Hepatocyte (in vitro differentiated cells): Measurements from ENCODE around the gene ROBO1. TPM values are rescaled to one million over a fixed set of nuclear protein-coding genes. Genes with fewer than 3 reads are reported as not detected.

Experiments
- DNase-seq: peaks from one replicate; pipeline ENCODE4 v3.0.0-alpha.2; 2016; ENCODE audit warnings: low spot score
- H2AFZ ChIP-seq: fragments of 200-600 bp; sonication (generic); 2 replicates; pipeline ENCODE4 v1.6.0; 2016; ENCODE audit warnings: antibody characterized with exemption, mild to moderate bottlenecking
- H3K27ac ChIP-seq: fragments of 200-600 bp; sonication (generic); 2 replicates; pipeline ENCODE4 v1.5.1; 2016; ENCODE audit warnings: mild to moderate bottlenecking
- H3K27me3 ChIP-seq: fragments of 200-600 bp; sonication (generic); 2 replicates; pipeline ENCODE4 v1.6.1; 2016
- H3K36me3 ChIP-seq: fragments of 200-600 bp; sonication (generic); replicated peaks from 2 replicates; pipeline ENCODE4 v1.5.1; 2016; ENCODE audit warnings: low read depth; ENCODE audit not compliant: insufficient read depth
- H3K4me1 ChIP-seq: fragments of 200-600 bp; sonication (generic); 2 replicates; pipeline ENCODE4 v1.5.1; 2016; ENCODE audit warnings: mild to moderate bottlenecking, moderate library complexity; ENCODE audit not compliant: insufficient read depth
- H3K4me2 ChIP-seq: fragments of 200-600 bp; sonication (generic); 2 replicates; pipeline ENCODE4 v1.6.0; 2016
- H3K4me3 ChIP-seq: fragments of 200-600 bp; sonication (generic); 2 replicates; pipeline ENCODE4 v1.5.1; 2016; ENCODE audit warnings: mild to moderate bottlenecking
- H3K79me2 ChIP-seq: fragments of 200-600 bp; sonication (generic); 2 replicates; pipeline ENCODE4 v1.6.0; 2017; ENCODE audit warnings: mild to moderate bottlenecking
- H3K9me2 ChIP-seq: fragments of 200-600 bp; sonication (generic); replicated peaks from 2 replicates; pipeline ENCODE4 v1.6.0; 2017; ENCODE audit warnings: mild to moderate bottlenecking; ENCODE audit not compliant: insufficient read depth
- H3K9me3 ChIP-seq: fragments of 200-600 bp; sonication (generic); 2 replicates; pipeline ENCODE4 v1.5.1; 2016; ENCODE audit warnings: low read depth, mild to moderate bottlenecking
- H4K20me1 ChIP-seq: fragments of 200-600 bp; sonication (generic); 2 replicates; pipeline ENCODE4 v1.6.0; 2016; ENCODE audit warnings: mild to moderate bottlenecking; ENCODE audit not compliant: insufficient read depth, poor library complexity, severe bottlenecking
- CTCF ChIP-seq: fragments of 200-600 bp; sonication (generic); IDR thresholded peaks from 2 replicates; pipeline ENCODE4 v1.5.1; 2016; ENCODE audit warnings: antibody characterized with exemption, mild to moderate bottlenecking; ENCODE audit not compliant: poor library complexity
- EZH2 ChIP-seq: fragments of 200-600 bp; sonication (generic); IDR thresholded peaks from 2 replicates; pipeline ENCODE4 v1.6.1; 2016; ENCODE audit warnings: antibody characterized with exemption, mild to moderate bottlenecking, borderline replicate concordance
- EZH2phosphoT487 ChIP-seq: fragments of 200-600 bp; sonication (generic); IDR thresholded peaks from one replicate; pipeline ENCODE4 v1.6.1; 2018; ENCODE audit warnings: antibody characterized with exemption, mild to moderate bottlenecking, low read depth, moderate library complexity; ENCODE audit not compliant: unreplicated experiment, severe bottlenecking
- WGBS: methylation state at CpG from one replicate; pipeline ENCODE4 v1.1.6; 2016; ENCODE audit warnings: low lambda C conversion rate; ENCODE audit errors: missing lambda C conversion rate; 5-methylcytosine and 5-hydroxymethylcytosine counted together
- polyA plus RNA-seq: library from polyadenylated mRNA; unstranded; fragments of >200 nt; fragmentation: Nextera tagmentation; extraction: Ambion mirVana; gene quantifications from 2 replicates; pipeline ENCODE4 v1.2.1, GENCODE V29; 2016
- total RNA-seq: library from RNA; depleted of rRNA; stranded (reverse); fragments of >200 nt; gene quantifications from 2 replicates; pipeline ENCODE4 v1.2.3, GENCODE V29; 2014

ROBO1 gene
- total and polyA plus RNA-seq, 2 experiments from 2014 or later = 13.6 to 44.3 TPM

GRCh38 chr3:79047581-79047980, 720.2 kb downstream of the ROBO1 start:
- no peaks in the 10 kb centered on the region for H3K4me1 ChIP-seq
- H3K9me3 ChIP-seq = no peaks in the 10 kb centered on the region
- H3K4me2 ChIP-seq = no peak overlapping the region
- no peak for DNase-seq
- H3K27ac ChIP-seq = no peak overlapping the region
- no peaks in the 10 kb centered on the region for H3K9me2 ChIP-seq
- no peaks in the 10 kb centered on the region for H3K27me3 ChIP-seq
- no peaks in the 10 kb centered on the region for H4K20me1 ChIP-seq
- no peak overlapping the region for H3K4me3 ChIP-seq
- no peak for TF ChIP-seq EZH2
- H3K79me2 ChIP-seq = no peaks in the 10 kb centered on the region
- H2AFZ ChIP-seq = no peak overlapping the region
- no peaks in the 10 kb centered on the region for H3K36me3 ChIP-seq
- 86% methylated on average over 4 of the region's 4 CpGs for WGBS

- Histone ChIP-seq H3K4me1 (no peaks in the 10 kb centered on the region), H3K27me3 (no peaks in the 10 kb centered on the region), H3K9me2 (no peaks in the 10 kb centered on the region), H3K4me2 (no peak overlapping the region), H3K4me3 (no peak overlapping the region), H3K27ac (no peak overlapping the region), H2AFZ (no peak overlapping the region), H3K79me2 (no peaks in the 10 kb centered on the region), H3K36me3 (no peaks in the 10 kb centered on the region), H3K9me3 (no peaks in the 10 kb centered on the region), H4K20me1 (no peaks in the 10 kb centered on the region)
- DNase-seq = no peak
- no peak for TF ChIP-seq EZH2
- TF ChIP-seq CTCF = no peak
- TF ChIP-seq EZH2phosphoT487 = no peak
Measured at GRCh38 chr3:79041621-79042020, 726.2 kb downstream of the ROBO1 start.

- Histone ChIP-seq H2AFZ (no peak overlapping the region), H3K4me1 (no peaks in the 10 kb centered on the region), H3K9me3 (no peaks in the 10 kb centered on the region), H3K27me3 (no peaks in the 10 kb centered on the region), H3K4me3 (no peak overlapping the region), H3K27ac (no peak overlapping the region), H4K20me1 (no peaks in the 10 kb centered on the region), H3K79me2 (no peaks in the 10 kb centered on the region), H3K36me3 (no peaks in the 10 kb centered on the region), H3K4me2 (no peak overlapping the region), H3K9me2 (no peaks in the 10 kb centered on the region)
- DNase-seq = no peak
- no peak for TF ChIP-seq CTCF
- no peak for TF ChIP-seq EZH2phosphoT487
- no peak for TF ChIP-seq EZH2
- 90% methylated on average over 3 of the region's 3 CpGs for WGBS
Measured at GRCh38 chr3:79040701-79041100, 727.1 kb downstream of the ROBO1 start.

GRCh38 chr3:79040091-79040490, 727.7 kb downstream of the ROBO1 start:
- no peak for TF ChIP-seq EZH2phosphoT487
- no peak for TF ChIP-seq CTCF
- no peak for TF ChIP-seq EZH2
- WGBS = 87% methylated on average over 6 of the region's 6 CpGs
- H3K4me2 ChIP-seq = no peak overlapping the region

More at GRCh38 chr3:79040091-79040490, 727.7 kb downstream of the ROBO1 start:
- Histone ChIP-seq H3K4me1 (no peaks in the 10 kb centered on the region), H3K79me2 (no peaks in the 10 kb centered on the region), H4K20me1 (no peaks in the 10 kb centered on the region), H3K9me2 (no peaks in the 10 kb centered on the region), H3K27me3 (no peaks in the 10 kb centered on the region), H3K4me3 (no peak overlapping the region), H2AFZ (no peak overlapping the region), H3K27ac (no peak overlapping the region), H3K9me3 (no peaks in the 10 kb centered on the region), H3K36me3 (no peaks in the 10 kb centered on the region)
- no peak for DNase-seq
